Measurements from ENCODE around the gene BIN2.
"Not testable (repeated sequence)": the region's sequence is repeated elsewhere in the genome, so short reads cannot be mapped to it uniquely, and the experiment has no call there.

DNA sequence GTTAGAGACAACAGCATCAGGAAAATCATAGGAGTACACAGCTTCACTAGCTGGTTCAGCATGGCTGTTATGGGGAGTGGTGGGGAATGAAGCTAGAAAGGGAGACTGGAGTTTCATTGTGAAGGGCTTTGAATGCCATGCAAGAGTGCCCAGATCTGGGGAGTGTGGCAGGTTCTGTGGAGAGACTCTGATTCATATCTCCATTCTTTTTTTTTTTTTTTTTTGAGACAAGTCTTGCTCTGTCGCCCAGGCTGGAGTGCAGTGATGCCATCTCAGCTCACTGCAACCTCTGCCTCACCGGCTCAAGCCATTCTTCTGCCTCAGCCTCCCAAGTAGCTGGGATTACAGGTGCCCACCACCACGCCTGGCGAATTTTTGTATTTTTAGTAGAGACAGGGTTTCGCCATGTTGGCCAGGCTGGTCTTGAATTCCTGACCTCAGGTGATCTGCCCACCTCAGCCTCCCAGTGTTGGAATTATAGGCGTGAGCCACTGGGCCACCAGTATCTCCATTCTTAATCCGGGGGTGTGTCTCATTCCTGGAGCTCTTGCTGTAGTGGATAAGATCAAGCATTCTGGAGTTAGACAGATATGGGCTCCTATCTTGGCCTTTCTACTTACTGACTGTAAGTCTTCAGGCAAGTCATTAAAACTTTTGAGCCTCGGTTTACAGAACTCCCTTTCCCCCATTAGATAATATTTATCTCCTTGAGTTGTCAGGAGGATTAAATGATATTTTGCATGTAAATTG, 5.7 kb downstream of the BIN2 start:
- TF ChIP-seq, protein P1, sequence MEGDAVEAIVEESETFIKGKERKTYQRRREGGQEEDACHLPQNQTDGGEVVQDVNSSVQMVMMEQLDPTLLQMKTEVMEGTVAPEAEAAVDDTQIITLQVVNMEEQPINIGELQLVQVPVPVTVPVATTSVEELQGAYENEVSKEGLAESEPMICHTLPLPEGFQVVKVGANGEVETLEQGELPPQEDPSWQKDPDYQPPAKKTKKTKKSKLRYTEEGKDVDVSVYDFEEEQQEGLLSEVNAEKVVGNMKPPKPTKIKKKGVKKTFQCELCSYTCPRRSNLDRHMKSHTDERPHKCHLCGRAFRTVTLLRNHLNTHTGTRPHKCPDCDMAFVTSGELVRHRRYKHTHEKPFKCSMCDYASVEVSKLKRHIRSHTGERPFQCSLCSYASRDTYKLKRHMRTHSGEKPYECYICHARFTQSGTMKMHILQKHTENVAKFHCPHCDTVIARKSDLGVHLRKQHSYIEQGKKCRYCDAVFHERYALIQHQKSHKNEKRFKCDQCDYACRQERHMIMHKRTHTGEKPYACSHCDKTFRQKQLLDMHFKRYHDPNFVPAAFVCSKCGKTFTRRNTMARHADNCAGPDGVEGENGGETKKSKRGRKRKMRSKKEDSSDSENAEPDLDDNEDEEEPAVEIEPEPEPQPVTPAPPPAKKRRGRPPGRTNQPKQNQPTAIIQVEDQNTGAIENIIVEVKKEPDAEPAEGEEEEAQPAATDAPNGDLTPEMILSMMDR (IDR thresholded peaks at IDR 0.05), result not testable (repeated sequence)
- TF ChIP-seq EP300 (IDR thresholded peaks at IDR 0.05), result not testable (repeated sequence)
